Endothelial cell of umbilical vein (primary cell): ENCODE results near the gene RAB44.

ENCODE experiments used
- EZH2 ChIP-seq: IDR thresholded peaks from 2 replicates; pipeline ENCODE4 v1.6.1; 2012; ENCODE audit warnings: borderline replicate concordance, low read depth, mild to moderate bottlenecking, moderate library complexity, low read length, inconsistent platforms; ENCODE audit not compliant: severe bottlenecking
- FOS ChIP-seq: IDR thresholded peaks from 2 replicates; pipeline ENCODE4 v1.6.1; 2011; ENCODE audit warnings: mild to moderate bottlenecking, low read length, moderate library complexity, borderline replicate concordance; ENCODE audit not compliant: insufficient read depth
- GATA2 ChIP-seq: IDR thresholded peaks from 2 replicates; pipeline ENCODE4 v1.7.0; 2011; ENCODE audit warnings: low read depth, mild to moderate bottlenecking, moderate library complexity, mixed read lengths, low read length; ENCODE audit not compliant: insufficient read length, insufficient read depth
- JUN ChIP-seq: IDR thresholded peaks from 2 replicates; pipeline ENCODE4 v1.6.1; 2011; ENCODE audit warnings: borderline replicate concordance, low read depth; ENCODE audit not compliant: insufficient read length, insufficient read depth
- MAX ChIP-seq: IDR thresholded peaks from 2 replicates; pipeline ENCODE4 v1.6.1; 2011; ENCODE audit not compliant: insufficient read depth, insufficient read length
- MYC ChIP-seq: IDR thresholded peaks from one replicate; pipeline ENCODE4 v1.6.1; 2011; ENCODE audit warnings: mild to moderate bottlenecking, low read depth, low read length
- POLR2A ChIP-seq: IDR thresholded peaks from 2 replicates; pipeline ENCODE4 v1.6.1; 2012; ENCODE audit warnings: low read depth, mild to moderate bottlenecking, control low read depth, low read length
- POLR2AphosphoS5 ChIP-seq: IDR thresholded peaks from 2 replicates; pipeline ENCODE4 v1.6.1; 2012; ENCODE audit warnings: low read depth, mild to moderate bottlenecking, control low read depth, low read length, moderate library complexity; ENCODE audit not compliant: insufficient read depth
- TF ChIP-seq, protein P1 (sequence below), 2 donors: IDR thresholded peaks; 1 replicate in 1 of 2; 2 replicates in 1 of 2; pipeline ENCODE4 v1.5.1; 2011; ENCODE audit warnings: low read length in 2 of 2, mild to moderate bottlenecking in 2 of 2, moderate library complexity in 2 of 2, control low read depth in 1 of 2, inconsistent platforms in 1 of 2, low read depth in 1 of 2; ENCODE audit not compliant: insufficient read depth in 1 of 2; ENCODE audit errors: extremely low read depth in 1 of 2

- TF ChIP-seq, protein P1, sequence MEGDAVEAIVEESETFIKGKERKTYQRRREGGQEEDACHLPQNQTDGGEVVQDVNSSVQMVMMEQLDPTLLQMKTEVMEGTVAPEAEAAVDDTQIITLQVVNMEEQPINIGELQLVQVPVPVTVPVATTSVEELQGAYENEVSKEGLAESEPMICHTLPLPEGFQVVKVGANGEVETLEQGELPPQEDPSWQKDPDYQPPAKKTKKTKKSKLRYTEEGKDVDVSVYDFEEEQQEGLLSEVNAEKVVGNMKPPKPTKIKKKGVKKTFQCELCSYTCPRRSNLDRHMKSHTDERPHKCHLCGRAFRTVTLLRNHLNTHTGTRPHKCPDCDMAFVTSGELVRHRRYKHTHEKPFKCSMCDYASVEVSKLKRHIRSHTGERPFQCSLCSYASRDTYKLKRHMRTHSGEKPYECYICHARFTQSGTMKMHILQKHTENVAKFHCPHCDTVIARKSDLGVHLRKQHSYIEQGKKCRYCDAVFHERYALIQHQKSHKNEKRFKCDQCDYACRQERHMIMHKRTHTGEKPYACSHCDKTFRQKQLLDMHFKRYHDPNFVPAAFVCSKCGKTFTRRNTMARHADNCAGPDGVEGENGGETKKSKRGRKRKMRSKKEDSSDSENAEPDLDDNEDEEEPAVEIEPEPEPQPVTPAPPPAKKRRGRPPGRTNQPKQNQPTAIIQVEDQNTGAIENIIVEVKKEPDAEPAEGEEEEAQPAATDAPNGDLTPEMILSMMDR (IDR thresholded peaks at IDR 0.05; ENCODE audit: extremely low read depth in 1 of 2, insufficient read depth in 1 of 2, low read depth in 1 of 2, low read length in 2 of 2) = no peak
- TF ChIP-seq MYC (no peak), MAX (no peak), EZH2 (no peak), POLR2A (no peak), FOS (no peak), POLR2AphosphoS5 (no peak), JUN (no peak), GATA2 (no peak)
Observed at GRCh38 chr6:36728289-36729160, 30.9 kb downstream of the RAB44 start.
